Measurements from ENCODE around the gene MCM5.

GRCh38 chr22:35418731-35419130, 18.8 kb downstream of the MCM5 start:
- TF ChIP-seq CTCF (IDR thresholded peaks at IDR 0.05) (no peak), POLR2AphosphoS5 (IDR thresholded peaks at IDR 0.05) (no peak), POLR2A (IDR thresholded peaks at IDR 0.05) (no peak)
